Osteocyte (in vitro differentiated cells): ENCODE results near the gene MAGEA3. TPM values are rescaled to one million over a fixed set of nuclear protein-coding genes. Genes with fewer than 3 reads are reported as not detected.
"Not testable (repeated sequence)": the region's sequence is repeated elsewhere in the genome, so short reads cannot be mapped to it uniquely, and the experiment has no call there.

Source experiments
- DNase-seq: peaks from one replicate; pipeline ENCODE4 v3.0.0; 2021; ENCODE audit warnings: mixed read lengths; ENCODE audit not compliant: unreplicated experiment; ENCODE audit errors: extremely low spot score
- H3K27ac Mint-ChIP-seq: one replicate; pipeline ENCODE4 v1.8.0; 2021; ENCODE audit warnings: mild to moderate bottlenecking, mixed read lengths; ENCODE audit not compliant: unreplicated experiment
- H3K27me3 Mint-ChIP-seq: one replicate; pipeline ENCODE4 v1.8.0; 2021; ENCODE audit warnings: mixed read lengths; ENCODE audit not compliant: unreplicated experiment
- H3K36me3 Mint-ChIP-seq: one replicate; pipeline ENCODE4 v1.8.0; 2021; ENCODE audit warnings: mixed read lengths; ENCODE audit not compliant: unreplicated experiment
- H3K4me1 Mint-ChIP-seq: one replicate; pipeline ENCODE4 v1.8.0; 2021; ENCODE audit warnings: mixed read lengths; ENCODE audit not compliant: unreplicated experiment
- H3K4me3 Mint-ChIP-seq: one replicate; pipeline ENCODE4 v1.8.0; 2021; ENCODE audit warnings: mild to moderate bottlenecking, moderate library complexity, mixed read lengths; ENCODE audit not compliant: unreplicated experiment
- H3K9me3 Mint-ChIP-seq: one replicate; pipeline ENCODE4 v1.8.0; 2021; ENCODE audit warnings: mixed read lengths; ENCODE audit not compliant: unreplicated experiment
- total RNA-seq: library from RNA; stranded (reverse); gene quantifications from 2 replicates; pipeline ENCODE4 v1.2.1, GENCODE V29; 2021
- TF ChIP-seq, protein P1 (sequence below): fragments of 200-600 bp; sonication (generic); IDR thresholded peaks from 2 replicates; pipeline ENCODE4 v1.5.0; 2021; ENCODE audit warnings: antibody characterized with exemption, mild to moderate bottlenecking, moderate library complexity

The MAGEA3 gene
- total RNA-seq, 1 donor from 2014 or later = not detected

DNA sequence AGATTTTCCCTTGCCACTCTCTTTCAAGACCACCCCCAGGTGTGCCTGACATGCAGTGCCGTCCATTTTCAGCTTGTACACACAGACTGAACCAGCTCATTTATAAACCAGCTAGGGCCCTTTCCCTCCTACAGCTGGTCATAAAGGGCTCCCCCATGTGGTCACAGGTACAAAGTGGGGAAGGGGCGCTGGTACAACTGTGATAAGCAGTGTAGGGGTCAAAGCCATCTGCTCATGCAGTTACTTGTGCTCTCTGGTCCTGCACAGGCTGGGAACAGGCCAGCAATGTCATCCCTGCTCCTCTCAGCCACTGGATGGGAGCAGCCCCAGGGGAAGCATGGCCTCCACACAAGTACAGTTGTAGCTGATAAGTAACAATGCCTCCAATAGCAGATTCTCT is 40.3 kb upstream of the MAGEA3 start:
- Mint-ChIP-seq H3K4me3 (no peak overlapping the region), H3K36me3 (no peaks in the 10 kb centered on the region), H3K27me3 (no peaks in the 10 kb centered on the region), H3K9me3 (peaks cover 6% of the 10 kb centered on the region), H3K27ac (no peak overlapping the region), H3K4me1 (no peaks in the 10 kb centered on the region)
- DNase-seq = peak; percentile 63
- TF ChIP-seq, protein P1, sequence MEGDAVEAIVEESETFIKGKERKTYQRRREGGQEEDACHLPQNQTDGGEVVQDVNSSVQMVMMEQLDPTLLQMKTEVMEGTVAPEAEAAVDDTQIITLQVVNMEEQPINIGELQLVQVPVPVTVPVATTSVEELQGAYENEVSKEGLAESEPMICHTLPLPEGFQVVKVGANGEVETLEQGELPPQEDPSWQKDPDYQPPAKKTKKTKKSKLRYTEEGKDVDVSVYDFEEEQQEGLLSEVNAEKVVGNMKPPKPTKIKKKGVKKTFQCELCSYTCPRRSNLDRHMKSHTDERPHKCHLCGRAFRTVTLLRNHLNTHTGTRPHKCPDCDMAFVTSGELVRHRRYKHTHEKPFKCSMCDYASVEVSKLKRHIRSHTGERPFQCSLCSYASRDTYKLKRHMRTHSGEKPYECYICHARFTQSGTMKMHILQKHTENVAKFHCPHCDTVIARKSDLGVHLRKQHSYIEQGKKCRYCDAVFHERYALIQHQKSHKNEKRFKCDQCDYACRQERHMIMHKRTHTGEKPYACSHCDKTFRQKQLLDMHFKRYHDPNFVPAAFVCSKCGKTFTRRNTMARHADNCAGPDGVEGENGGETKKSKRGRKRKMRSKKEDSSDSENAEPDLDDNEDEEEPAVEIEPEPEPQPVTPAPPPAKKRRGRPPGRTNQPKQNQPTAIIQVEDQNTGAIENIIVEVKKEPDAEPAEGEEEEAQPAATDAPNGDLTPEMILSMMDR = no peak

DNA sequence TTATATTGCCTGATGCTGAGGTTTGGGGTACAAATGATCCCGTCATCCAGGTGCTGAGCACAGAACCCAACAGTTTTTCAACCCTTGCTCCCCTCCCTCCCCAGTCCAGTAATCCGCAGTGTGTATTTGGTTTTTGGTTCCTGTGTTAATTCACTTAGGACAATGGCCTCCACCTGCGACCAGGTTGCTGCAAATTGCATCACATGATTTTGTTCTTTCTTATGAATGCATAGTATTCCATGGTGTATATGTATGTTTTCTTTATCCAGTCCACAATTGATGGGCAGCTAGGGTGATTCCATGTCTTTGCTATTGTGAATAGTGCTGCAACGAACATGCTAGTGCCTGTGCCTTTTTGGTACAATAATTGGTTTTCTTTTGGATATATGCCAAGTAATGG is 35.5 kb upstream of the MAGEA3 start:
- Mint-ChIP-seq H3K4me3 (no peak overlapping the region), H3K9me3 (peaks cover 30% of the 10 kb centered on the region), H3K4me1 (no peaks in the 10 kb centered on the region), H3K36me3 (no peaks in the 10 kb centered on the region), H3K27ac (no peak overlapping the region), H3K27me3 (no peaks in the 10 kb centered on the region)
- TF ChIP-seq, protein P1 = no peak
- no peak for DNase-seq

DNA sequence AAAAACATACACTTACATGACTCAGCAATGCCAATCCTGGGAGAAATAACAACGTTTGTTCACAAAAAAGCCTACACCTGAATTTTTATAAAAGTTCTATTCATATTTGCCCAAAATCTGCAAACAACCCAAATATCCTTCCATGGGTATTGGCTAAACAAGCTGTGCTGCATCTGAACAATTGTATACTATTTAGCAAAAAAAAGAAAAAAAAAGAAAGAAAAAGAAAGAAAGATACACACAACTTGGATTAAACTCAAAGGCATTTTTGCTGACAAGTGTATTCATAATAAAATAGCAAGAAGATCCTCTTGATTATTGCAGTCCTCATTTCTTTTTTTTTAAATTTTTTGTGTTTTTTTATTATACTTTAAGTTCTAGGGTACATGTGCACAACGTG is 24.5 kb upstream of the MAGEA3 start:
- Mint-ChIP-seq H3K4me3 (no peak overlapping the region), H3K36me3 (no peaks in the 10 kb centered on the region), H3K27me3 (no peaks in the 10 kb centered on the region), H3K9me3 (peaks cover 22% of the 10 kb centered on the region), H3K27ac (no peak overlapping the region), H3K4me1 (no peaks in the 10 kb centered on the region)
- TF ChIP-seq, protein P1 = no peak
- DNase-seq = no peak

DNA sequence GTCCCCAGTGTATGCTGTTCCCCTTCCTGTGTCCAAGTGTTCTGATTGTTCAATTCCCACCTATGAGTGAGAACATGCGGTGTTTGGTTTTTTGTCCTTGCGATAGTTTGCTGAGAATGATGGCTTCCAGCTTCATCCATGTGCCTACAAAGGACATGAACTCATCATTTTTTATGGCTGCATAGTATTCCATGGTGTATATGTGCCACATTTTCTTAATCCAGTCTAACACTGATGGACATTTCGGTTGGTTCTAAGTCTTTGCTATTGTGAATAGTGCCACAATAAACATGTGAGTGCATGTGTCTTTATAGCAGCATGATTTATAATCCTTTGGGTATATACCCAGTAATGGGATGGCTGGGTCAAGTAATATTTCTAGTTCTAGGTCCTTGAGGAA is 23.9 kb upstream of the MAGEA3 start:
- H3K27ac Mint-ChIP-seq, H3K27me3 Mint-ChIP-seq, H3K4me1 Mint-ChIP-seq, H3K36me3 Mint-ChIP-seq, DNase-seq, H3K4me3 Mint-ChIP-seq: not testable (repeated sequence)
- H3K9me3 Mint-ChIP-seq = peaks cover 19% of the 10 kb centered on the region

DNA sequence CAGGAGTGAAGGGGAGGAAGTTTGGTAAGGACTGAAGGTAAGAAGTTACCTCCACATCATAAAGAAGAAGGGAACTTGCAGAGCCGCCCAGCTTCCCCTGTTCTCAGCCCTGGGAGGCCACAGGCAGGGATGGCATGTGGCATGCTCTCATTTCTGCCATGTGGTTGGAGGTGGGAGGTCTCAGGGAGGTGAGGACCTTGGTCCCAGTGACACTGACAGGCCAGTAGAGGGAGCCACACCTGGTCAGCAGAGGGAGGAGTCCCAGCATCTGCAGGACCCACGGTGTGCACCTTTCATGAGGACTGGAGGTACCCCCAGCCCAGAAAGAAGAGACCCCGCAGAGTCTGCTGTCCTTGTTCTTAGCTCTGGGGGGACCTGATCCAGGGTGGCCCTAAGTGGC is 17.6 kb upstream of the MAGEA3 start:
- H3K27me3 Mint-ChIP-seq, H3K4me1 Mint-ChIP-seq, H3K27ac Mint-ChIP-seq, H3K4me3 Mint-ChIP-seq, H3K9me3 Mint-ChIP-seq, H3K36me3 Mint-ChIP-seq, DNase-seq: not testable (repeated sequence)

DNA sequence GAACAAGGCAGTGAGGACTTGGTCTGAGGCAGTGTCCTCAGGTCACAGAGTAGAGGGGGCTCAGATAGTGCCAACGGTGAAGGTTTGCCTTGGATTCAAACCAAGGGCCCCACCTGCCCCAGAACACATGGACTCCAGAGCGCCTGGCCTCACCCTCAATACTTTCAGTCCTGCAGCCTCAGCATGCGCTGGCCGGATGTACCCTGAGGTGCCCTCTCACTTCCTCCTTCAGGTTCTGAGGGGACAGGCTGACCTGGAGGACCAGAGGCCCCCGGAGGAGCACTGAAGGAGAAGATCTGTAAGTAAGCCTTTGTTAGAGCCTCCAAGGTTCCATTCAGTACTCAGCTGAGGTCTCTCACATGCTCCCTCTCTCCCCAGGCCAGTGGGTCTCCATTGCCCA is 1.8 kb downstream of the MAGEA3 start:
- not testable (repeated sequence) for H3K4me3 Mint-ChIP-seq, H3K9me3 Mint-ChIP-seq, H3K36me3 Mint-ChIP-seq, H3K27ac Mint-ChIP-seq, H3K4me1 Mint-ChIP-seq, H3K27me3 Mint-ChIP-seq
- peak; percentile 72 for DNase-seq

DNA sequence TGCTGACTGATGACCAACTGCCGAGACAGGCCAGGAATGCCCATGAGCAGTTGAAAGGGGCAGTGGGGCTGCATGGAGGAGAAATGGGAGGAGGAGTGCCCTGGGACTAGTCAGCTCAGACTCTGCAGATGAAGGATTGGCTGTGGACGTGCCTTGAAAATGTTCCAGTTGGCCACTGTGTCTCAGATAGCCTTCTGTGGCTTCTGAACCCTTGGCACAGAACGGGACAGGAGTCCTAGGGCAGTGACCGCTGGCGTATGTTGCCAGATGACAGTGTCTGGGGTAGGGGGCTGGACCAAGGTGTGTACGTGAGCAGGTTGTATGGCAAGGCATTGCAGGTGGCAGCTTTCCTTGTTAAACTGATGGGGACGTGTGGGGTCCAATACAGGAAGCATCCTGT is 7.9 kb downstream of the MAGEA3 start:
- H3K27ac Mint-ChIP-seq = not testable (repeated sequence)

DNA sequence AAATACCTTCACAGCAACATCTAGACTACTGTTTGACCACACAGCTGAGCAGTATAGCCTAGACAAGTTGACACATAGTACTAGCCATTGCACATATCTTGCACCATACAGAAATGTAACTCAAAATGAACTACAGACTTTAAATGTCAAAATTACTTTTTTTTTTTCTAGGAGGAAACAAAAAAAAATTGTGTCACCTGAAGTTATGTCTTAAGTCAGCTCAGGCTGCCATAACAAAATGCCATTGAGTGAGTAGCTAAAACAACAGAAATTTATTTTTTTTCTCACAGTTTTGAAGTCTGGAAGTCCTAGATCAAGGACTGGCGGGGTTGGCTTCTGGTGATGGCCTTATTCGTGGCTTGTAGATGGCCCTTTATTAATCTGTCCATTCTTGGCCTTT is 10.6 kb downstream of the MAGEA3 start, which contains the start of gene CSAG2:
Gene CSAG2, minus strand, starts transcription at position 101 of the 400 bp plus-strand sequence. CDS start 161 bp downstream, outside the sequence.
- not testable (repeated sequence) for H3K27ac Mint-ChIP-seq

More for the DNA sequence above, 7.9 kb downstream of the MAGEA3 start:
- H3K36me3 Mint-ChIP-seq, H3K27me3 Mint-ChIP-seq, H3K4me3 Mint-ChIP-seq, H3K4me1 Mint-ChIP-seq, DNase-seq, H3K9me3 Mint-ChIP-seq: not testable (repeated sequence)

DNA sequence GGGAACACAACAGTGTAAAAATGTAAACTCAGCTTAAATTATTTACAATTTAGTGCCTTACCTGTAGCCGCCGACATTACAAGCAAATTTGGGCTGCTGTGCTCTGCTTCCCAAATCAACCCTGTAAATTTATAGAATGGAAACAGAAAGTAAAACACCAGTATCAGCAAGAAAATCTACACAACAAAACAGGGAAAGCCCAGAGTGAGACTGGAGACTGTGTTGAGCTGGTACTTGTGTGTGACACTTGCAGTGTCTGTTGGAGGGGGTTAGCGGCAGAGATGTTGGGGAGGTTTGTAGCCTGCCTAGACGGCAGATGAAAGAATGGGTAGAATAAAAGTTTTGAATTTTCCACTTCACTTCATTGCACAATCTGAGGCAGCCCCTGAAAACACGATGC is 14.6 kb downstream of the MAGEA3 start:
- H3K9me3 Mint-ChIP-seq, H3K4me3 Mint-ChIP-seq, H3K27me3 Mint-ChIP-seq, DNase-seq, H3K27ac Mint-ChIP-seq, H3K4me1 Mint-ChIP-seq, H3K36me3 Mint-ChIP-seq: not testable (repeated sequence)

More for the DNA sequence above, 10.6 kb downstream of the MAGEA3 start, which contains the start of gene CSAG2:
- H3K36me3 Mint-ChIP-seq, H3K4me1 Mint-ChIP-seq, H3K9me3 Mint-ChIP-seq, DNase-seq, H3K27me3 Mint-ChIP-seq, H3K4me3 Mint-ChIP-seq: not testable (repeated sequence)
